Measurements from ENCODE around the gene DPH1.

The DPH1 gene

GRCh38 chr17:2053380-2054261, 23.7 kb downstream of the DPH1 start:
- no peak overlapping the region for H3K4me3 ChIP-seq (ENCODE audit: low read depth, low read length)
- peak; percentile 69 for DNase-seq (ENCODE audit: low read depth)

GRCh38 chr17:2054262-2054511, 24.2 kb downstream of the DPH1 start:
- no peak for TF ChIP-seq POLR2A (IDR thresholded peaks at IDR 0.05; ENCODE audit: extremely low read depth, insufficient read length)
- no peak for TF ChIP-seq MYC (IDR thresholded peaks at IDR 0.05; ENCODE audit: low read depth, low read length)
- no peak for TF ChIP-seq MAX (IDR thresholded peaks at IDR 0.05; ENCODE audit: low read depth, low read length)
- TF ChIP-seq CTCF (IDR thresholded peaks at IDR 0.05; ENCODE audit: low read depth, low read length), result no peak
- no peak for DNase-seq (ENCODE audit: low read depth)
- H3K4me3 ChIP-seq (ENCODE audit: low read depth, low read length), result no peak overlapping the region

More at GRCh38 chr17:2053380-2054261, 23.7 kb downstream of the DPH1 start:
- TF ChIP-seq CTCF (IDR thresholded peaks at IDR 0.05; ENCODE audit: low read depth, low read length) (peak; percentile 26), MYC (IDR thresholded peaks at IDR 0.05; ENCODE audit: low read depth, low read length) (no peak), POLR2A (IDR thresholded peaks at IDR 0.05; ENCODE audit: extremely low read depth, insufficient read length) (no peak), MAX (IDR thresholded peaks at IDR 0.05; ENCODE audit: low read depth, low read length) (no peak)

GRCh38 chr17:2054512-2055291, 24.7 kb downstream of the DPH1 start, which contains the start of gene HIC1:
Gene HIC1 (plus strand): TSS chr17:2055103. CDS start chr17:2056691, 1,588 bp downstream.
- TF ChIP-seq CTCF (IDR thresholded peaks at IDR 0.05; ENCODE audit: low read depth, low read length), result peak; percentile 33
- no peak for TF ChIP-seq MAX (IDR thresholded peaks at IDR 0.05; ENCODE audit: low read depth, low read length)
- DNase-seq (ENCODE audit: low read depth), result peak; percentile 73
- H3K4me3 ChIP-seq (ENCODE audit: low read depth, low read length), result no peak within 1 kb of the TSS

GRCh38 chr17:2055292-2056205, 25.6 kb downstream of the DPH1 start:
- DNase-seq (ENCODE audit: low read depth), result peak; percentile 34
- TF ChIP-seq MAX (IDR thresholded peaks at IDR 0.05; ENCODE audit: low read depth, low read length) (no peak), MYC (IDR thresholded peaks at IDR 0.05; ENCODE audit: low read depth, low read length) (no peak), POLR2A (IDR thresholded peaks at IDR 0.05; ENCODE audit: extremely low read depth, insufficient read length) (no peak), CTCF (IDR thresholded peaks at IDR 0.05; ENCODE audit: low read depth, low read length) (no peak)

More at GRCh38 chr17:2055292-2056205, 25.6 kb downstream of the DPH1 start:
- H3K4me3 ChIP-seq (ENCODE audit: low read depth, low read length), result no peak overlapping the region
